HL-60 (cell line): ENCODE data around the gene ANKUB1.

Experiments
- DNase-seq, 2 experiments: peaks; one replicate each; pipeline ENCODE4 v3.0.0-alpha.2; 2010 to 2020; ENCODE audit warnings: low read depth in 1 of 2, low spot score in 1 of 2
- H3K27ac ChIP-seq: fragments of 250-450 bp; sonication (Bioruptor Pico); replicated peaks from 2 replicates; pipeline ENCODE4 v1.5.1; 2020; ENCODE audit warnings: mild to moderate bottlenecking, moderate library complexity
- H3K27me3 ChIP-seq: fragments of 250-450 bp; sonication (Bioruptor Pico); 2 replicates; pipeline ENCODE4 v1.5.1; 2021; ENCODE audit warnings: mild to moderate bottlenecking, moderate library complexity; ENCODE audit not compliant: insufficient read depth, poor library complexity, severe bottlenecking
- H3K4me3 ChIP-seq: replicated peaks from 2 replicates; pipeline ENCODE4 v1.5.1; 2011; ENCODE audit warnings: mild to moderate bottlenecking, control low read depth, low read length; ENCODE audit not compliant: insufficient read depth
- GABPA ChIP-seq: IDR thresholded peaks from 2 replicates; pipeline ENCODE4 v1.6.1; 2012; ENCODE audit warnings: low read depth
- POLR2AphosphoS5 ChIP-seq: IDR thresholded peaks from 2 replicates; pipeline ENCODE4 v1.6.1; 2012; ENCODE audit warnings: low read depth
- SPI1 ChIP-seq: IDR thresholded peaks from 2 replicates; pipeline ENCODE4 v1.6.1; 2012; ENCODE audit warnings: low read depth, mild to moderate bottlenecking, borderline replicate concordance
- TF ChIP-seq, protein P1 (sequence below): IDR thresholded peaks from 2 replicates; pipeline ENCODE4 v1.6.1; 2012; ENCODE audit warnings: low read depth; ENCODE audit not compliant: insufficient replicate concordance
- TF ChIP-seq, protein P2 (sequence below): IDR thresholded peaks from one replicate; pipeline ENCODE4 v1.5.1; 2011; ENCODE audit warnings: low read length, control low read depth, inconsistent platforms; ENCODE audit not compliant: insufficient read depth

Gene ANKUB1

DNA sequence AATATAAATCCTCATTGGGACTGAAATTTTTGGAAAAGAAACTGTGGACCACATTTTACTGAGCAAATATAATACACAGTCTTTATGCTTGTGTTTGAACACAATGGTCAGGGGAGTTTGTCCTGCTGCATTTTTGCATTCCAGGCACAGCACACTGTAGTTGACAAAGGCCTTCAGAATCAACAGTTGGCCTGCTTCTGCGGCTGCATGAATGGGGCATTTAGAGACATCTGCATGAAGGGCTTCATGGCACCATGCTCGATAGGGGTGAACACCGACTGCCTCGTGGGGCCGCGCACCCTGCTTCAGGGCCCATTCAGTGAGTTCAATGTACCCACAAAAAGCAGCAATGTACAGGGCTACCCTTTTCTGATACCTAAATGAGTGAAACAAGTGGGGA is 24.6 kb downstream of the ANKUB1 start:
- Histone ChIP-seq H3K27me3 (no peaks in the 10 kb centered on the region), H3K27ac (no peak overlapping the region), H3K4me3 (no peak overlapping the region)
- DNase-seq = no peak
- TF ChIP-seq, protein P1, sequence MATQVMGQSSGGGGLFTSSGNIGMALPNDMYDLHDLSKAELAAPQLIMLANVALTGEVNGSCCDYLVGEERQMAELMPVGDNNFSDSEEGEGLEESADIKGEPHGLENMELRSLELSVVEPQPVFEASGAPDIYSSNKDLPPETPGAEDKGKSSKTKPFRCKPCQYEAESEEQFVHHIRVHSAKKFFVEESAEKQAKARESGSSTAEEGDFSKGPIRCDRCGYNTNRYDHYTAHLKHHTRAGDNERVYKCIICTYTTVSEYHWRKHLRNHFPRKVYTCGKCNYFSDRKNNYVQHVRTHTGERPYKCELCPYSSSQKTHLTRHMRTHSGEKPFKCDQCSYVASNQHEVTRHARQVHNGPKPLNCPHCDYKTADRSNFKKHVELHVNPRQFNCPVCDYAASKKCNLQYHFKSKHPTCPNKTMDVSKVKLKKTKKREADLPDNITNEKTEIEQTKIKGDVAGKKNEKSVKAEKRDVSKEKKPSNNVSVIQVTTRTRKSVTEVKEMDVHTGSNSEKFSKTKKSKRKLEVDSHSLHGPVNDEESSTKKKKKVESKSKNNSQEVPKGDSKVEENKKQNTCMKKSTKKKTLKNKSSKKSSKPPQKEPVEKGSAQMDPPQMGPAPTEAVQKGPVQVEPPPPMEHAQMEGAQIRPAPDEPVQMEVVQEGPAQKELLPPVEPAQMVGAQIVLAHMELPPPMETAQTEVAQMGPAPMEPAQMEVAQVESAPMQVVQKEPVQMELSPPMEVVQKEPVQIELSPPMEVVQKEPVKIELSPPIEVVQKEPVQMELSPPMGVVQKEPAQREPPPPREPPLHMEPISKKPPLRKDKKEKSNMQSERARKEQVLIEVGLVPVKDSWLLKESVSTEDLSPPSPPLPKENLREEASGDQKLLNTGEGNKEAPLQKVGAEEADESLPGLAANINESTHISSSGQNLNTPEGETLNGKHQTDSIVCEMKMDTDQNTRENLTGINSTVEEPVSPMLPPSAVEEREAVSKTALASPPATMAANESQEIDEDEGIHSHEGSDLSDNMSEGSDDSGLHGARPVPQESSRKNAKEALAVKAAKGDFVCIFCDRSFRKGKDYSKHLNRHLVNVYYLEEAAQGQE = no peak
- TF ChIP-seq GABPA (no peak), POLR2AphosphoS5 (no peak)
- TF ChIP-seq, protein P2, sequence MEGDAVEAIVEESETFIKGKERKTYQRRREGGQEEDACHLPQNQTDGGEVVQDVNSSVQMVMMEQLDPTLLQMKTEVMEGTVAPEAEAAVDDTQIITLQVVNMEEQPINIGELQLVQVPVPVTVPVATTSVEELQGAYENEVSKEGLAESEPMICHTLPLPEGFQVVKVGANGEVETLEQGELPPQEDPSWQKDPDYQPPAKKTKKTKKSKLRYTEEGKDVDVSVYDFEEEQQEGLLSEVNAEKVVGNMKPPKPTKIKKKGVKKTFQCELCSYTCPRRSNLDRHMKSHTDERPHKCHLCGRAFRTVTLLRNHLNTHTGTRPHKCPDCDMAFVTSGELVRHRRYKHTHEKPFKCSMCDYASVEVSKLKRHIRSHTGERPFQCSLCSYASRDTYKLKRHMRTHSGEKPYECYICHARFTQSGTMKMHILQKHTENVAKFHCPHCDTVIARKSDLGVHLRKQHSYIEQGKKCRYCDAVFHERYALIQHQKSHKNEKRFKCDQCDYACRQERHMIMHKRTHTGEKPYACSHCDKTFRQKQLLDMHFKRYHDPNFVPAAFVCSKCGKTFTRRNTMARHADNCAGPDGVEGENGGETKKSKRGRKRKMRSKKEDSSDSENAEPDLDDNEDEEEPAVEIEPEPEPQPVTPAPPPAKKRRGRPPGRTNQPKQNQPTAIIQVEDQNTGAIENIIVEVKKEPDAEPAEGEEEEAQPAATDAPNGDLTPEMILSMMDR = no peak

DNA sequence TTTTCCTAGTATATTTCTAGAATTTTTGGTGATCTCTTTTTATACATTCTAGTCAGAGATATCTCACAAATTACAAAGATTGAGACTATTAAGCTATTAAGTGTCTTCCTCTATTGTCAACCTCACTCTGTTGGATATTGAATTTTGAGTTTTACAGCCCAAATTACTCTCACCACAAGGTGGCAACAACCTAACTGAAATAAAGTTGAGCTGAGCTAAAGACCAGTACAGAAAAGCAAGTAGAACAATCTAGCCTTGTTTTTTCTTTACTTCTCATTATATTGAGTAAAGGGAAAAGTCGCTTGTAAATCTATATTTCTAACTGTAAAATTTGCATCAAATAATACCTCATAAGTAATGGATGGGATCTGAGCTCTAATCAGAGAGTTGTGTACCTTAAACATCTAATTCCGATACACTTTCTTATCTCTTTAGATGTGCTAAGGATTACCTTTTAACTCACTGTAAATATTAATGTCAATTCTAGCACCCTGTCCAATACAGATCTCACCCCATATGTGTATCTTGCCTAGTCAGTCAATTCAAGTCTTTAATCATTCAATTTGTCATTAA is 26.5 kb downstream of the ANKUB1 start:
- TF ChIP-seq SPI1 (no peak), GABPA (no peak), POLR2AphosphoS5 (no peak)
- TF ChIP-seq, protein P2 = peak; percentile 32
- TF ChIP-seq, protein P1 = no peak
- H3K27me3 ChIP-seq = no peaks in the 10 kb centered on the region
- DNase-seq = no peak
- no peak overlapping the region for H3K27ac ChIP-seq
- H3K4me3 ChIP-seq = no peak overlapping the region

- Histone ChIP-seq H3K27ac (no peak overlapping the region), H3K4me3 (no peak overlapping the region), H3K27me3 (no peaks in the 10 kb centered on the region)
- TF ChIP-seq, protein P1 = no peak
- TF ChIP-seq POLR2AphosphoS5 (no peak), SPI1 (no peak), GABPA (no peak)
- TF ChIP-seq, protein P2 = no peak
- no peak for DNase-seq
Measured at GRCh38 chr3:149764302-149764701, 28.1 kb downstream of the ANKUB1 start.
